Measurements from ENCODE around the gene TCF7L2.

GRCh38 chr10:112983444-112984056, 33.5 kb downstream of the TCF7L2 start:
- TF ChIP-seq CTCF (conservative IDR thresholded peaks at IDR 0.05) = no peak
- no peak for TF ChIP-seq ZFX (IDR thresholded peaks at IDR 0.05)
